GM23338 (cell line): ENCODE measurements around the gene DDX5. TPM values are rescaled to one million over a fixed set of nuclear protein-coding genes. Genes with fewer than 3 reads are reported as not detected.

Source experiments
- ATAC-seq: fragments of 200-7000 bp; cut with Tn5 transposase; 3 replicates; pipeline ENCODE4 v1.9.1; 2020
- DNase-seq: peaks from one replicate; pipeline ENCODE4 v3.0.0-alpha.2; 2015; ENCODE audit warnings: low spot score
- H2AFZ ChIP-seq: fragments of 200-600 bp; sonication (generic); 2 replicates; pipeline ENCODE4 v1.8.0; 2016; ENCODE audit warnings: antibody characterized with exemption, mild to moderate bottlenecking, moderate library complexity
- H3F3A ChIP-seq: fragments of 200-600 bp; sonication (generic); replicated peaks from 2 replicates; pipeline ENCODE4 v1.8.0; 2017; ENCODE audit warnings: antibody characterized with exemption, mixed run types, low read depth
- H3K27ac ChIP-seq: fragments of 200-600 bp; sonication (generic); 2 replicates; pipeline ENCODE4 v1.6.1; 2016; ENCODE audit warnings: low read depth
- H3K27me3 ChIP-seq: fragments of 200-600 bp; sonication (generic); 2 replicates; pipeline ENCODE4 v1.8.0; 2016; ENCODE audit warnings: mild to moderate bottlenecking, mixed run types, moderate library complexity; ENCODE audit not compliant: insufficient read depth
- H3K36me3 ChIP-seq: fragments of 200-600 bp; sonication (generic); 2 replicates; pipeline ENCODE4 v1.8.0; 2016; ENCODE audit warnings: mild to moderate bottlenecking; ENCODE audit not compliant: insufficient read depth
- H3K4me1 ChIP-seq: fragments of 200-600 bp; sonication (generic); 2 replicates; pipeline ENCODE4 v1.8.0; 2016; ENCODE audit warnings: mild to moderate bottlenecking, moderate library complexity; ENCODE audit not compliant: insufficient read depth
- H3K4me2 ChIP-seq: fragments of 200-600 bp; sonication (generic); 2 replicates; pipeline ENCODE4 v1.7.1; 2017; ENCODE audit warnings: mixed run types
- H3K4me3 ChIP-seq: fragments of 200-600 bp; sonication (generic); 2 replicates; pipeline ENCODE4 v1.6.1; 2016; ENCODE audit warnings: mixed run types
- H3K79me2 ChIP-seq: fragments of 200-600 bp; sonication (generic); replicated peaks from 2 replicates; pipeline ENCODE4 v1.8.0; 2017; ENCODE audit warnings: mild to moderate bottlenecking; ENCODE audit not compliant: insufficient read depth
- H3K9me2 ChIP-seq: fragments of 200-600 bp; sonication (generic); 2 replicates; pipeline ENCODE4 v1.8.0; 2017; ENCODE audit not compliant: insufficient read depth
- H4K20me1 ChIP-seq: fragments of 200-600 bp; sonication (generic); replicated peaks from 2 replicates; pipeline ENCODE4 v1.8.0; 2017; ENCODE audit warnings: mild to moderate bottlenecking; ENCODE audit not compliant: insufficient read depth
- H3K27ac Mint-ChIP-seq: 2 replicates; pipeline ENCODE4 v1.8.0; 2020; ENCODE audit warnings: inconsistent platforms, mild to moderate bottlenecking, moderate library complexity, mixed read lengths
- H3K27me3 Mint-ChIP-seq: 3 replicates; pipeline ENCODE4 v1.8.0; 2022; ENCODE audit warnings: low read depth, mild to moderate bottlenecking, moderate library complexity, mixed read lengths, inconsistent platforms; ENCODE audit not compliant: insufficient read depth, poor library complexity
- H3K36me3 Mint-ChIP-seq: 3 replicates; pipeline ENCODE4 v1.8.0; 2021; ENCODE audit warnings: low read depth, mild to moderate bottlenecking, inconsistent platforms, moderate library complexity, mixed read lengths
- H3K4me1 Mint-ChIP-seq: 3 replicates; pipeline ENCODE4 v1.8.0; 2020; ENCODE audit warnings: mild to moderate bottlenecking, inconsistent platforms, mixed read lengths
- H3K4me3 Mint-ChIP-seq: 3 replicates; pipeline ENCODE4 v1.8.0; 2021; ENCODE audit warnings: moderate library complexity, mild to moderate bottlenecking, inconsistent platforms, mixed read lengths
- H3K9me3 Mint-ChIP-seq: 3 replicates; pipeline ENCODE4 v1.8.0; 2020; ENCODE audit warnings: moderate library complexity, mild to moderate bottlenecking, inconsistent platforms, mixed read lengths
- CREB1 ChIP-seq: fragments of 250-450 bp; sonication (Bioruptor Pico); IDR thresholded peaks from 2 replicates; pipeline ENCODE4 v1.5.0; 2020; ENCODE audit warnings: low read depth, mild to moderate bottlenecking, moderate library complexity
- CTCF ChIP-seq, 2 experiments: fragments of 200-600 bp in 1 of 2; sonication (generic) in 1 of 2; conservative IDR thresholded peaks; 2 replicates each; pipeline versions ENCODE4 v1.5.1 to v1.6.1; 2016 to 2017; ENCODE audit warnings: antibody characterized with exemption in 2 of 2, low read depth in 2 of 2, mild to moderate bottlenecking in 2 of 2, moderate library complexity in 1 of 2
- ETS1 ChIP-seq: IDR thresholded peaks from 2 replicates; pipeline ENCODE4 v1.6.1; 2016; ENCODE audit warnings: antibody characterized with exemption
- JUNB ChIP-seq: IDR thresholded peaks from one replicate; pipeline ENCODE4 v1.6.1; 2016; ENCODE audit warnings: antibody characterized with exemption; ENCODE audit not compliant: unreplicated experiment
- NANOG ChIP-seq: IDR thresholded peaks from 2 replicates; pipeline ENCODE4 v1.6.1; 2016; ENCODE audit warnings: antibody characterized with exemption, borderline replicate concordance
- REST ChIP-seq: IDR thresholded peaks from one replicate; pipeline ENCODE4 v1.6.1; 2018; ENCODE audit warnings: antibody characterized with exemption; ENCODE audit not compliant: unreplicated experiment
- ZNF331 ChIP-seq: fragments of 250-450 bp; sonication (Bioruptor Pico); IDR thresholded peaks from 2 replicates; pipeline ENCODE4 v1.5.0; 2020; ENCODE audit warnings: low read depth, mild to moderate bottlenecking, moderate library complexity
- ZNF462 ChIP-seq: fragments of 250-450 bp; sonication (Bioruptor Pico); IDR thresholded peaks from 2 replicates; pipeline ENCODE4 v1.5.0; 2020; ENCODE audit warnings: mild to moderate bottlenecking, moderate library complexity
- polyA plus RNA-seq: library from polyadenylated mRNA; unstranded; fragments of >200 nt; fragmentation: Nextera tagmentation; extraction: Ambion mirVana; gene quantifications from 2 replicates; pipeline ENCODE4 v1.2.1, GENCODE V29; 2016
- total RNA-seq: library from RNA; depleted of rRNA; stranded (reverse); fragments of >200 nt; shearing (Covaris generic); gene quantifications from 2 replicates; pipeline ENCODE4 v1.2.3, GENCODE V29; 2014

Gene DDX5
- total and polyA plus RNA-seq, 2 experiments from 2014 or later: 400 to 447 TPM

- H3K4me1 Mint-ChIP-seq: peaks cover 12% of the 10 kb centered on the region
- Histone ChIP-seq H3K4me3 (no peak overlapping the region), H3K27me3 (no peaks in the 10 kb centered on the region), H2AFZ (no peak overlapping the region), H3F3A (peaks cover 5% of the 10 kb centered on the region; the same call in 1 of the 2 replicates), H3K4me2 (no peak overlapping the region), H3K79me2 (peaks cover 38% of the 10 kb centered on the region), H3K27ac (no peak overlapping the region), H4K20me1 (peaks cover 6% of the 10 kb centered on the region), H3K4me1 (peaks cover 6% of the 10 kb centered on the region), H3K36me3 (peaks cover 36% of the 10 kb centered on the region), H3K9me2 (no peaks in the 10 kb centered on the region)
- peaks cover 83% of the 10 kb centered on the region for H3K36me3 Mint-ChIP-seq
- TF ChIP-seq ETS1 (no peak), REST (no peak), CTCF (conservative IDR thresholded peaks at IDR 0.05; ENCODE audit: low read depth in 2 of 2) (peak; percentile 12 to 52; a peak in 3 of 4 replicates), NANOG (no peak), ZNF331 (no peak), ZNF462 (no peak), JUNB (no peak), CREB1 (CRISPR knock-in tag) (no peak)
- H3K9me3 Mint-ChIP-seq: peaks cover 17% of the 10 kb centered on the region
- no peak overlapping the region for H3K4me3 Mint-ChIP-seq
- peaks cover 20% of the 10 kb centered on the region for H3K27me3 Mint-ChIP-seq
- DNase-seq (peak; percentile 56), ATAC-seq (no peak)
- no peak overlapping the region for H3K27ac Mint-ChIP-seq
Observed at GRCh38 chr17:64492481-64493109, 13.5 kb downstream of the DDX5 start.
